HEK293 (cell line): ENCODE data around the gene RASEF.

Source experiments
- CTCF ChIA-PET: fragments of 350-600 bp; formaldehyde crosslinking; extraction: SDS; loops from one replicate; lab custom pipeline; 2021; ENCODE audit warnings: antibody characterized with exemption; lab: Yijun Ruan, JAX
- POLR2A ChIA-PET: fragments of 300-600 bp; formaldehyde crosslinking; extraction: SDS; loops from one replicate; lab custom pipeline; 2020; ENCODE audit warnings: antibody characterized with exemption, inconsistent platforms; lab: Yijun Ruan, JAX
- H3K27ac ChIP-seq: fragments of 200-500 bp; sonication (Bioruptor generic); 2 replicates; pipeline ENCODE4 v1.5.1; 2014; ENCODE audit warnings: low read depth, low read length, control low read depth, inconsistent platforms; ENCODE audit errors: extremely low read depth
- H3K36me3 ChIP-seq, 2 experiments: fragments of 200-500 bp in 1 of 2; sonication (Bioruptor generic) in 1 of 2; 1 replicate in 1 of 2; 2 replicates in 1 of 2; pipeline ENCODE4 v1.5.1; 2014 to 2017; ENCODE audit warnings: inconsistent platforms in 2 of 2, low read length in 2 of 2; ENCODE audit not compliant: control insufficient read depth in 2 of 2, insufficient read depth in 1 of 2
- H3K4me1 ChIP-seq: fragments of 200-500 bp; sonication (Bioruptor generic); 2 replicates; pipeline ENCODE4 v1.5.1; 2014; ENCODE audit warnings: mild to moderate bottlenecking, low read length, inconsistent platforms; ENCODE audit not compliant: control insufficient read depth, insufficient read depth
- H3K4me3 ChIP-seq: 2 replicates; pipeline ENCODE4 v1.5.1; 2011; ENCODE audit warnings: low read depth, mild to moderate bottlenecking, control low read depth, low read length, moderate library complexity
- H3K9me3 ChIP-seq: fragments of 200-500 bp; sonication (Bioruptor generic); 2 replicates; pipeline ENCODE4 v1.5.1; 2014; ENCODE audit warnings: low read depth, low read length, inconsistent platforms; ENCODE audit not compliant: control insufficient read depth, insufficient read depth
- GLIS1 ChIP-seq: fragments of 450-650 bp; formaldehyde crosslinking; IDR thresholded peaks from 2 replicates; pipeline ENCODE4 v1.5.1; 2016; ENCODE audit warnings: missing biosample characterization, missing genetic modification characterization
- KLF10 ChIP-seq: fragments of 450-650 bp; IDR thresholded peaks from 2 replicates; pipeline ENCODE4 v1.5.1; 2018; ENCODE audit warnings: missing biosample characterization, mild to moderate bottlenecking, missing genetic modification characterization
- SCRT2 ChIP-seq: fragments of 450-650 bp; formaldehyde crosslinking; IDR thresholded peaks from 2 replicates; pipeline ENCODE4 v1.5.1; 2016; ENCODE audit warnings: missing biosample characterization, missing genetic modification characterization
- TRIM28 ChIP-seq: IDR thresholded peaks from 2 replicates; pipeline ENCODE4 v1.6.1; 2011; ENCODE audit warnings: low read length, control low read depth, borderline replicate concordance
- ZBTB17 ChIP-seq: fragments of 450-650 bp; formaldehyde crosslinking; IDR thresholded peaks from 2 replicates; pipeline ENCODE4 v1.5.1; 2016; ENCODE audit warnings: missing biosample characterization, missing genetic modification characterization
- ZNF157 ChIP-seq: fragments of 450-650 bp; formaldehyde crosslinking; IDR thresholded peaks from 2 replicates; pipeline ENCODE4 v1.5.1; 2016; ENCODE audit warnings: missing biosample characterization, missing genetic modification characterization
- ZNF600 ChIP-seq: fragments of 450-650 bp; formaldehyde crosslinking; IDR thresholded peaks from 2 replicates; pipeline ENCODE4 v1.5.1; 2016; ENCODE audit warnings: missing biosample characterization, missing genetic modification characterization
- ZNF610 ChIP-seq: fragments of 450-650 bp; formaldehyde crosslinking; IDR thresholded peaks from 2 replicates; pipeline ENCODE4 v1.5.1; 2016; ENCODE audit warnings: missing biosample characterization, missing genetic modification characterization, borderline replicate concordance
- ZNF629 ChIP-seq: fragments of 450-650 bp; formaldehyde crosslinking; IDR thresholded peaks from 2 replicates; pipeline ENCODE4 v1.5.1; 2017; ENCODE audit warnings: missing biosample characterization, missing genetic modification characterization
- ZNF776 ChIP-seq: fragments of 450-650 bp; formaldehyde crosslinking; IDR thresholded peaks from 2 replicates; pipeline ENCODE4 v1.5.0; 2017; ENCODE audit warnings: missing biosample characterization, missing genetic modification characterization, borderline replicate concordance
- ZNF777 ChIP-seq: fragments of 450-650 bp; formaldehyde crosslinking; IDR thresholded peaks from 2 replicates; pipeline ENCODE4 v1.5.1; 2017; ENCODE audit warnings: missing biosample characterization, missing genetic modification characterization, borderline replicate concordance
- TF ChIP-seq, protein P1 (sequence below): fragments of 450-650 bp; IDR thresholded peaks from 2 replicates; pipeline ENCODE4 v1.5.1; 2018; ENCODE audit warnings: missing biosample characterization, missing genetic modification characterization
- TF ChIP-seq, protein P2 (sequence below): fragments of 450-650 bp; formaldehyde crosslinking; IDR thresholded peaks from 2 replicates; pipeline ENCODE4 v1.5.1; 2016; ENCODE audit warnings: missing biosample characterization, missing genetic modification characterization
- TF ChIP-seq, protein P3 (sequence below): fragments of 450-650 bp; formaldehyde crosslinking; IDR thresholded peaks from 2 replicates; pipeline ENCODE4 v1.5.1; 2017; ENCODE audit warnings: missing biosample characterization, missing genetic modification characterization
- TF ChIP-seq, protein P4 (sequence below): fragments of 450-650 bp; formaldehyde crosslinking; IDR thresholded peaks from 2 replicates; pipeline ENCODE4 v1.5.1; 2017; ENCODE audit warnings: missing biosample characterization, missing genetic modification characterization
- TF ChIP-seq, protein P5 (sequence below): fragments of 450-650 bp; formaldehyde crosslinking; conservative IDR thresholded peaks from 2 replicates; pipeline ENCODE4 v1.5.1; 2016; ENCODE audit warnings: low read depth, missing biosample characterization, missing genetic modification characterization

RASEF gene

DNA sequence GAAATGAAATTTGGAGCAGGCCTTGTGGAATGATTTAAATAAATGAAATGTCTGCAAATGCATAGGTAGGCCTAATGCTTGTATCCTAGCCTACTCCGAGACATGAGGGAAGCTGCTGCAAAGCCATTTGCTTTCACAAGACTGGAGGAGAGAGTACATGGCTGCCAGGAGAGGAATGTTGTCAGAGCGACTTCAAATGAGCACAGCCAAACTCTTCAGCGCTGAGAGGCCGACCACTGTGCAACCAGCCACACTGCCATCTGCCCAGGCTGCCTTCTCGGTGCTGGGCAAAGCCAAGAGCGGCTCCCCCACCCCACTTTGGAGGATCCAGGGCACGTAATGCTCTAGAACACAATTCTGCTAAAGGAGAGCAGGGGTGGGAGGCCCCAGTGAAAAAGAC, 122.6 kb downstream of the RASEF start:
- H3K27ac ChIP-seq, result 0 out of 2 replicates have a peak overlapping the region, but pooled peaks have one; percentile 24
- CTCF ChIA-PET, result no interaction called here
- H3K9me3 ChIP-seq, result no peaks in the 10 kb centered on the region
- POLR2A ChIA-PET, result no interaction called here
- no peaks in the 10 kb centered on the region for H3K36me3 ChIP-seq
- TF ChIP-seq ZBTB17 (tag by site-specific recombination) (no peak), ZNF777 (tag by site-specific recombination) (no peak), ZNF629 (tag by site-specific recombination) (no peak), ZNF776 (tag by site-specific recombination) (no peak), ZNF600 (tag by site-specific recombination) (no peak), SCRT2 (tag by site-specific recombination) (no peak)
- TF ChIP-seq, protein P1, sequence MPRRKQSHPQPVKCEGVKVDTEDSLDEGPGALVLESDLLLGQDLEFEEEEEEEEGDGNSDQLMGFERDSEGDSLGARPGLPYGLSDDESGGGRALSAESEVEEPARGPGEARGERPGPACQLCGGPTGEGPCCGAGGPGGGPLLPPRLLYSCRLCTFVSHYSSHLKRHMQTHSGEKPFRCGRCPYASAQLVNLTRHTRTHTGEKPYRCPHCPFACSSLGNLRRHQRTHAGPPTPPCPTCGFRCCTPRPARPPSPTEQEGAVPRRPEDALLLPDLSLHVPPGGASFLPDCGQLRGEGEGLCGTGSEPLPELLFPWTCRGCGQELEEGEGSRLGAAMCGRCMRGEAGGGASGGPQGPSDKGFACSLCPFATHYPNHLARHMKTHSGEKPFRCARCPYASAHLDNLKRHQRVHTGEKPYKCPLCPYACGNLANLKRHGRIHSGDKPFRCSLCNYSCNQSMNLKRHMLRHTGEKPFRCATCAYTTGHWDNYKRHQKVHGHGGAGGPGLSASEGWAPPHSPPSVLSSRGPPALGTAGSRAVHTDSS (tag by site-specific recombination), result no peak
- TF ChIP-seq, protein P2, sequence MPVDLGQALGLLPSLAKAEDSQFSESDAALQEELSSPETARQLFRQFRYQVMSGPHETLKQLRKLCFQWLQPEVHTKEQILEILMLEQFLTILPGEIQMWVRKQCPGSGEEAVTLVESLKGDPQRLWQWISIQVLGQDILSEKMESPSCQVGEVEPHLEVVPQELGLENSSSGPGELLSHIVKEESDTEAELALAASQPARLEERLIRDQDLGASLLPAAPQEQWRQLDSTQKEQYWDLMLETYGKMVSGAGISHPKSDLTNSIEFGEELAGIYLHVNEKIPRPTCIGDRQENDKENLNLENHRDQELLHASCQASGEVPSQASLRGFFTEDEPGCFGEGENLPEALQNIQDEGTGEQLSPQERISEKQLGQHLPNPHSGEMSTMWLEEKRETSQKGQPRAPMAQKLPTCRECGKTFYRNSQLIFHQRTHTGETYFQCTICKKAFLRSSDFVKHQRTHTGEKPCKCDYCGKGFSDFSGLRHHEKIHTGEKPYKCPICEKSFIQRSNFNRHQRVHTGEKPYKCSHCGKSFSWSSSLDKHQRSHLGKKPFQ (tag by site-specific recombination), result no peak
- peaks cover 6% of the 10 kb centered on the region; the same call in 1 of the 2 replicates for H3K4me1 ChIP-seq
- no peak overlapping the region for H3K4me3 ChIP-seq

DNA sequence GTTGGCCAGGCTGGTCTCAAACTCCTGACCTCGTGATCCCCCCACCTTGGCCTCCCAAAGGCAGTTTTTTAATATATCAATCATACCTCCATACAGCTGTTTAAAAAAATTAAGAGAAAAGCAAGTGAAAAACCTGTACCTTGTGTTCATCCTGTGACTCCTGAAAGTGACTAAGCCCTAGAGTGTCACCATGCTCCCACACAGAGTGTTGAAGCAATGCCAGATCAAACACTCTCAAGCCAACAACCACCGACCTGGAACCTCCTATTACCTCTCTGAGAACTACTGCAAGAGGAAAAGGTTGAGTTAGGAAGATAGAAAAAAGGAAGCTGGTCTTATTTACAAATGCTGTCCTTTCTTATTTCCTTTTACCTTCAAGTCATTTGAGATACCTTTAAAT, 123.5 kb downstream of the RASEF start:
- Histone ChIP-seq H3K4me1 (peaks cover 9% of the 10 kb centered on the region; the same call in 1 of the 2 replicates), H3K4me3 (no peak overlapping the region), H3K27ac (no peak overlapping the region)
- ChIA-PET CTCF (interaction anchor here (0.6 to 1.5 kb wide), 3 partner anchors 20 to 1474 kb away, joined by 3 read pairs; no protein-coding TSS in a partner anchor), POLR2A (no interaction called here)
- no peak for TF ChIP-seq TRIM28
- peak; percentile 75 for TF ChIP-seq GLIS1 (tag by site-specific recombination)
- TF ChIP-seq, all 188 proteins: peak for 1
- Histone ChIP-seq H3K9me3 (no peaks in the 10 kb centered on the region), H3K36me3 (no peaks in the 10 kb centered on the region)

DNA sequence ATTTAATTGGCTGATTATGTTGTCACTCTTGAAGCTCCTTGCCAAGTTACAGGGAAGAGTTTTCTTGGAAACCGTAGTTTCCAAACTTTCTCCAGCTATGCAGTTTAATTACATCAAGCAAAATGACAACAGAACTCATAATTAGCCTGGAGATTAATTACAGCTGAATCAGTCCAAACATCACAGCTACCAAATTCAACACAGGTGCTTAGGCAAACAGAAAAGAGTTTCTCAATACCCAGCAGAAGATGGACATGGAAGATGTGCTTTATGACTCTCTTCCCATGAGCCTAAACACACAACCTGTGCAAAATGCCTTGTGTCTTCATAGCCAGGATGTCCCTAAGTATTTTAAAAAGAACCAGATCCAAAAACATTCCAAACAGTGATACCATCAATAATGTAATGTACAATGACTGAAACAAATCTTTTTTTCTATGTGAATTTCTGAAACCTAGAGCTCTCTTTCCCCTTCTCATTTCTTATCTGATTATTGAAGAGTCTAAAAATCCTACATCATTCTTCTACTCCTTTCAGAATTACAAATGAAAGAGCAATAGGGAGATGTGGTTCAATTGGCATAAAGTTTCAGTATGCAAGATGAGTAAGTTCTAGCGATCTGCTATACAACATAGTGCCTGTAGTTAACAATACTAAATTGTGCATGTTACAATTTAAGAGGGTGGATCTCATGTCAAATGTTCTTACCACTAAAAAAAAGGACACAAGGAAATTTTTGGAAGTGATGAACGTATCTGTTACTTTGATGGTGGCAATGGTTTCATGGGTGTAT, 124.3 kb downstream of the RASEF start:
- H3K36me3 ChIP-seq, result no peaks in the 10 kb centered on the region
- POLR2A ChIA-PET, result no interaction called here
- CTCF ChIA-PET, result interaction anchor here (0.6 to 1.5 kb wide), 5 partner anchors 7 to 25 kb away, joined by 3 to 5 read pairs (median 3); no protein-coding TSS in a partner anchor
- H3K27ac ChIP-seq, result no peak overlapping the region
- H3K4me1 ChIP-seq, result peaks cover 9% of the 10 kb centered on the region; the same call in 1 of the 2 replicates
- no peaks in the 10 kb centered on the region for H3K9me3 ChIP-seq
- no peak overlapping the region for H3K4me3 ChIP-seq
- TF ChIP-seq ZNF157 (tag by site-specific recombination) (no peak), ZNF610 (tag by site-specific recombination) (no peak), KLF10 (tag by site-specific recombination) (no peak)
- TF ChIP-seq, protein P3, sequence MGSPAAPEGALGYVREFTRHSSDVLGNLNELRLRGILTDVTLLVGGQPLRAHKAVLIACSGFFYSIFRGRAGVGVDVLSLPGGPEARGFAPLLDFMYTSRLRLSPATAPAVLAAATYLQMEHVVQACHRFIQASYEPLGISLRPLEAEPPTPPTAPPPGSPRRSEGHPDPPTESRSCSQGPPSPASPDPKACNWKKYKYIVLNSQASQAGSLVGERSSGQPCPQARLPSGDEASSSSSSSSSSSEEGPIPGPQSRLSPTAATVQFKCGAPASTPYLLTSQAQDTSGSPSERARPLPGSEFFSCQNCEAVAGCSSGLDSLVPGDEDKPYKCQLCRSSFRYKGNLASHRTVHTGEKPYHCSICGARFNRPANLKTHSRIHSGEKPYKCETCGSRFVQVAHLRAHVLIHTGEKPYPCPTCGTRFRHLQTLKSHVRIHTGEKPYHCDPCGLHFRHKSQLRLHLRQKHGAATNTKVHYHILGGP (tag by site-specific recombination), result no peak
- TF ChIP-seq, protein P4, sequence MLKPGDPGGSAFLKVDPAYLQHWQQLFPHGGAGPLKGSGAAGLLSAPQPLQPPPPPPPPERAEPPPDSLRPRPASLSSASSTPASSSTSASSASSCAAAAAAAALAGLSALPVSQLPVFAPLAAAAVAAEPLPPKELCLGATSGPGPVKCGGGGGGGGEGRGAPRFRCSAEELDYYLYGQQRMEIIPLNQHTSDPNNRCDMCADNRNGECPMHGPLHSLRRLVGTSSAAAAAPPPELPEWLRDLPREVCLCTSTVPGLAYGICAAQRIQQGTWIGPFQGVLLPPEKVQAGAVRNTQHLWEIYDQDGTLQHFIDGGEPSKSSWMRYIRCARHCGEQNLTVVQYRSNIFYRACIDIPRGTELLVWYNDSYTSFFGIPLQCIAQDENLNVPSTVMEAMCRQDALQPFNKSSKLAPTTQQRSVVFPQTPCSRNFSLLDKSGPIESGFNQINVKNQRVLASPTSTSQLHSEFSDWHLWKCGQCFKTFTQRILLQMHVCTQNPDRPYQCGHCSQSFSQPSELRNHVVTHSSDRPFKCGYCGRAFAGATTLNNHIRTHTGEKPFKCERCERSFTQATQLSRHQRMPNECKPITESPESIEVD, result 0 out of 2 replicates have a peak, but pooled peaks have one; percentile 38
- TF ChIP-seq, protein P5, sequence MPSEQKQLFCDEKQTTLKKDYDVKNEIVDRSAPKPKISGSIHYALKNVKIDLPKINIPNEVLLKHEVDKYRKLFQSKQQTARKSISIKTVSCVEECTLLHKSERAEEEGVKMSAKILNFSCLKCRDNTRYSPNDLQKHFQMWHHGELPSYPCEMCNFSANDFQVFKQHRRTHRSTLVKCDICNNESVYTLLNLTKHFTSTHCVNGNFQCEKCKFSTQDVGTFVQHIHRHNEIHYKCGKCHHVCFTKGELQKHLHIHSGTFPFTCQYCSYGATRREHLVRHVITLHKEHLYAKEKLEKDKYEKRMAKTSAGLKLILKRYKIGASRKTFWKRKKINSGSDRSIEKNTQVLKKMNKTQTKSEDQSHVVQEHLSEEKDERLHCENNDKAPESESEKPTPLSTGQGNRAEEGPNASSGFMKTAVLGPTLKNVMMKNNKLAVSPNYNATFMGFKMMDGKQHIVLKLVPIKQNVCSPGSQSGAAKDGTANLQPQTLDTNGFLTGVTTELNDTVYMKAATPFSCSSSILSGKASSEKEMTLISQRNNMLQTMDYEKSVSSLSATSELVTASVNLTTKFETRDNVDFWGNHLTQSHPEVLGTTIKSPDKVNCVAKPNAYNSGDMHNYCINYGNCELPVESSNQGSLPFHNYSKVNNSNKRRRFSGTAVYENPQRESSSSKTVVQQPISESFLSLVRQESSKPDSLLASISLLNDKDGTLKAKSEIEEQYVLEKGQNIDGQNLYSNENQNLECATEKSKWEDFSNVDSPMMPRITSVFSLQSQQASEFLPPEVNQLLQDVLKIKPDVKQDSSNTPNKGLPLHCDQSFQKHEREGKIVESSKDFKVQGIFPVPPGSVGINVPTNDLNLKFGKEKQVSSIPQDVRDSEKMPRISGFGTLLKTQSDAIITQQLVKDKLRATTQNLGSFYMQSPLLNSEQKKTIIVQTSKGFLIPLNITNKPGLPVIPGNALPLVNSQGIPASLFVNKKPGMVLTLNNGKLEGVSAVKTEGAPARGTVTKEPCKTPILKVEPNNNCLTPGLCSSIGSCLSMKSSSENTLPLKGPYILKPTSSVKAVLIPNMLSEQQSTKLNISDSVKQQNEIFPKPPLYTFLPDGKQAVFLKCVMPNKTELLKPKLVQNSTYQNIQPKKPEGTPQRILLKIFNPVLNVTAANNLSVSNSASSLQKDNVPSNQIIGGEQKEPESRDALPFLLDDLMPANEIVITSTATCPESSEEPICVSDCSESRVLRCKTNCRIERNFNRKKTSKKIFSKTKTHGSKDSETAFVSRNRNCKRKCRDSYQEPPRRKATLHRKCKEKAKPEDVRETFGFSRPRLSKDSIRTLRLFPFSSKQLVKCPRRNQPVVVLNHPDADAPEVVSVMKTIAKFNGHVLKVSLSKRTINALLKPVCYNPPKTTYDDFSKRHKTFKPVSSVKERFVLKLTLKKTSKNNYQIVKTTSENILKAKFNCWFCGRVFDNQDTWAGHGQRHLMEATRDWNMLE (tag by site-specific recombination), result no peak
